Hepatocyte (in vitro differentiated cells): ENCODE data around the gene CASKIN1. TPM values are rescaled to one million over a fixed set of nuclear protein-coding genes. Genes with fewer than 3 reads are reported as not detected.

ENCODE experiments used
- DNase-seq: peaks from one replicate; pipeline ENCODE4 v3.0.0-alpha.2; 2016; ENCODE audit warnings: low spot score
- H2AFZ ChIP-seq: fragments of 200-600 bp; sonication (generic); 2 replicates; pipeline ENCODE4 v1.6.0; 2016; ENCODE audit warnings: antibody characterized with exemption, mild to moderate bottlenecking
- H3K27ac ChIP-seq: fragments of 200-600 bp; sonication (generic); 2 replicates; pipeline ENCODE4 v1.5.1; 2016; ENCODE audit warnings: mild to moderate bottlenecking
- H3K27me3 ChIP-seq: fragments of 200-600 bp; sonication (generic); 2 replicates; pipeline ENCODE4 v1.6.1; 2016
- H3K36me3 ChIP-seq: fragments of 200-600 bp; sonication (generic); replicated peaks from 2 replicates; pipeline ENCODE4 v1.5.1; 2016; ENCODE audit warnings: low read depth; ENCODE audit not compliant: insufficient read depth
- H3K4me1 ChIP-seq: fragments of 200-600 bp; sonication (generic); 2 replicates; pipeline ENCODE4 v1.5.1; 2016; ENCODE audit warnings: mild to moderate bottlenecking, moderate library complexity; ENCODE audit not compliant: insufficient read depth
- H3K4me2 ChIP-seq: fragments of 200-600 bp; sonication (generic); 2 replicates; pipeline ENCODE4 v1.6.0; 2016
- H3K4me3 ChIP-seq: fragments of 200-600 bp; sonication (generic); 2 replicates; pipeline ENCODE4 v1.5.1; 2016; ENCODE audit warnings: mild to moderate bottlenecking
- H3K79me2 ChIP-seq: fragments of 200-600 bp; sonication (generic); 2 replicates; pipeline ENCODE4 v1.6.0; 2017; ENCODE audit warnings: mild to moderate bottlenecking
- H3K9me2 ChIP-seq: fragments of 200-600 bp; sonication (generic); replicated peaks from 2 replicates; pipeline ENCODE4 v1.6.0; 2017; ENCODE audit warnings: mild to moderate bottlenecking; ENCODE audit not compliant: insufficient read depth
- H3K9me3 ChIP-seq: fragments of 200-600 bp; sonication (generic); 2 replicates; pipeline ENCODE4 v1.5.1; 2016; ENCODE audit warnings: low read depth, mild to moderate bottlenecking
- H4K20me1 ChIP-seq: fragments of 200-600 bp; sonication (generic); 2 replicates; pipeline ENCODE4 v1.6.0; 2016; ENCODE audit warnings: mild to moderate bottlenecking; ENCODE audit not compliant: insufficient read depth, poor library complexity, severe bottlenecking
- EZH2 ChIP-seq: fragments of 200-600 bp; sonication (generic); IDR thresholded peaks from 2 replicates; pipeline ENCODE4 v1.6.1; 2016; ENCODE audit warnings: antibody characterized with exemption, mild to moderate bottlenecking, borderline replicate concordance
- EZH2phosphoT487 ChIP-seq: fragments of 200-600 bp; sonication (generic); IDR thresholded peaks from one replicate; pipeline ENCODE4 v1.6.1; 2018; ENCODE audit warnings: antibody characterized with exemption, mild to moderate bottlenecking, low read depth, moderate library complexity; ENCODE audit not compliant: unreplicated experiment, severe bottlenecking
- WGBS: methylation state at CpG from one replicate; pipeline ENCODE4 v1.1.6; 2016; ENCODE audit warnings: low lambda C conversion rate; ENCODE audit errors: missing lambda C conversion rate; 5-methylcytosine and 5-hydroxymethylcytosine counted together
- polyA plus RNA-seq: library from polyadenylated mRNA; unstranded; fragments of >200 nt; fragmentation: Nextera tagmentation; extraction: Ambion mirVana; gene quantifications from 2 replicates; pipeline ENCODE4 v1.2.1, GENCODE V29; 2016
- total RNA-seq: library from RNA; depleted of rRNA; stranded (reverse); fragments of >200 nt; gene quantifications from 2 replicates; pipeline ENCODE4 v1.2.3, GENCODE V29; 2014
- TF ChIP-seq, protein P1 (sequence below): fragments of 200-600 bp; sonication (generic); IDR thresholded peaks from 2 replicates; pipeline ENCODE4 v1.5.1; 2016; ENCODE audit warnings: antibody characterized with exemption, mild to moderate bottlenecking; ENCODE audit not compliant: poor library complexity

The CASKIN1 gene
- total and polyA plus RNA-seq, 2 experiments from 2014 or later = 0.47 to 1.7 TPM

DNA sequence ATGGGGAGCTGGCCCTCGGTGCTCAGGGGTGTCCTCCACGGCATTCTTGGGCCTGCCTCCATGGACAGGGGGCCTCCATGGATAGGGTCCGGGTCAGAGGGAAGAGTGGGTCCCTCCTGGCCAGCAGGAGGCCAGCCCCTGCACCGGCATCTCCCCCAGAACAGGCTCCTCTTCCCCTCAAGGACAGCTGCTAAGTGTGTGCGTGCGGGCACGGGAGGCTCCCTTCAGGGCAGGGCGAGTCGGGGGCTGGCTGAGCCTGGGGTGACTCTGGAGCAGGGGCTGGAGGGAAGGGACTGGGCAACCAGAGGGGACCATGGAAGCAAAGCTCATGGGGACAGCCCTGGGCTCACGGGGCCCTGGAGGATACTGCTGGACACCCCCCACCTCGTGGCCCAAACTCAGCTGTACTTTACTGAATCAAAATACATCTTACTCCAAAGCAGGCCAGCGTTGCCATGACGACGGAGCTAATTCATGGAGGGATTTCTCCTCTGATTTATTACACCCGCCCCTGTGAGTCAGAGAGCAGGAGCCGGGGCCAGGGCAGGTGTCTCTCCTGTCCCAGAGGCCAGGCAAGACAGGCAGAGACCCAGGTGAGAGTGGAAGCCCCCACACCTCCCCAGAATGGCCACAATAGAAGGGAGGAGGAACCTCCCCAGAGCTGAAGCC lies 2.1 kb downstream of the CASKIN1 start:
- no peaks in the 10 kb centered on the region for H3K79me2 ChIP-seq
- 74% methylated on average over 16 of the region's 16 CpGs for WGBS
- TF ChIP-seq EZH2phosphoT487 (no peak), EZH2 (no peak)
- TF ChIP-seq, protein P1, sequence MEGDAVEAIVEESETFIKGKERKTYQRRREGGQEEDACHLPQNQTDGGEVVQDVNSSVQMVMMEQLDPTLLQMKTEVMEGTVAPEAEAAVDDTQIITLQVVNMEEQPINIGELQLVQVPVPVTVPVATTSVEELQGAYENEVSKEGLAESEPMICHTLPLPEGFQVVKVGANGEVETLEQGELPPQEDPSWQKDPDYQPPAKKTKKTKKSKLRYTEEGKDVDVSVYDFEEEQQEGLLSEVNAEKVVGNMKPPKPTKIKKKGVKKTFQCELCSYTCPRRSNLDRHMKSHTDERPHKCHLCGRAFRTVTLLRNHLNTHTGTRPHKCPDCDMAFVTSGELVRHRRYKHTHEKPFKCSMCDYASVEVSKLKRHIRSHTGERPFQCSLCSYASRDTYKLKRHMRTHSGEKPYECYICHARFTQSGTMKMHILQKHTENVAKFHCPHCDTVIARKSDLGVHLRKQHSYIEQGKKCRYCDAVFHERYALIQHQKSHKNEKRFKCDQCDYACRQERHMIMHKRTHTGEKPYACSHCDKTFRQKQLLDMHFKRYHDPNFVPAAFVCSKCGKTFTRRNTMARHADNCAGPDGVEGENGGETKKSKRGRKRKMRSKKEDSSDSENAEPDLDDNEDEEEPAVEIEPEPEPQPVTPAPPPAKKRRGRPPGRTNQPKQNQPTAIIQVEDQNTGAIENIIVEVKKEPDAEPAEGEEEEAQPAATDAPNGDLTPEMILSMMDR = no peak
- no peak overlapping the region for H2AFZ ChIP-seq
- no peak overlapping the region for H3K4me2 ChIP-seq
- peaks cover 23% of the 10 kb centered on the region for H3K27me3 ChIP-seq
- H3K9me2 ChIP-seq = no peaks in the 10 kb centered on the region
- H3K9me3 ChIP-seq = no peaks in the 10 kb centered on the region
- no peak overlapping the region for H3K4me3 ChIP-seq
- H4K20me1 ChIP-seq = no peaks in the 10 kb centered on the region
- peak; percentile 70 for DNase-seq
- H3K4me1 ChIP-seq = peaks cover 10% of the 10 kb centered on the region
- no peak overlapping the region for H3K27ac ChIP-seq
- H3K36me3 ChIP-seq = no peaks in the 10 kb centered on the region

DNA sequence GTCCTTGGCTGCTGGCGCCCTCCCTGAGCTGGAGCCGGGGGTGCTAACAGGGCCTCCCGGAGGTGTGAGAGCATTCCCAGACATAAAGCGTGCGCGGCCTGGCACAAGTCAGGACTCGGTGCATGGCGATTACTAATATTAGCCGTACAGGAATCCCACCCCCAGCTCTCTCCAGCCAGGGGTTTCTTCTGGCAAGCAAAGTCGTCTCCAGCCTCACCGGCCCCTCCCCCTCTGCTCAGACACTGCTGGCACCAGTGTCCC lies 5.0 kb downstream of the CASKIN1 start:
- no peak overlapping the region for H3K4me2 ChIP-seq

DNA sequence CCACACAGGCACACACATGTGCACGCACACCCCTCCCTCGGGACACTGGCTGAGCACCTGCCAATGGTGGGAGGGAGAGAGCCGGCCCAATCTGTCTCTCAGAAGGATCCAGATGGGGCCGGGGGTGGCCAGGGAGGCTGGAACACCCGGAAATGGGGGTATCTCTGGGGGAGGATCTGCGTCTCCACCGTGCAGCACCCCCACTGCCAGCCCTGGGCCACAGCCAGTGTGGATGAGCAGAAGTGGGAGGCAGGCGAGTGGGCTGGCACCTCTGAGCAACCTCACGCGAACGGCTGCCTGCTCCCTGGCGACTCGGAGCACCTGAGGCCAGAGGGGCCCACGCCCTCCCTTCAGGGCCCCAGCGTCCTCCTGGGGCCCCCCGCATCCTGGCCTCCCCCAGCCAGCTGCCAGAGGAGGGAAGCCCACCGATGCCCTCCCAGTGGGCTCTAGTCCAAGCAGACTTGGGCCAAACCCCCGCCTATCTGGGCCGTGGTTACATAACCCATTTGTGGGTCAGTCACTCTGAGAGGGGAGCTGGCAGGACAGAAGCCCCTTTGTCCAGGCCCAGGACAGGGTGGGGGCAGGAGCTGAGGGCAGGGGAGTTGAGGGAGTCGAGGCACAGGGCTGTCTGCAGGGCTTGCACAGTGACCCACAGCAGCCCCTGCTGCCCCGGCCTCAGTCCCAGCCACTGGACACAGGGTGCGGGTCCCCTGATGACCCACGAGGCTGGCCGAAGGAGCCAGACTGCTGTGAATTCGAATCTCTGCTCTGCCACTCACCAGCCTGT lies 5.6 kb downstream of the CASKIN1 start:
- no peak overlapping the region for H3K27ac ChIP-seq
- DNase-seq = no peak
- no peaks in the 10 kb centered on the region for H3K9me2 ChIP-seq
- H3K4me3 ChIP-seq = no peak overlapping the region
- peaks cover 10% of the 10 kb centered on the region for H3K4me1 ChIP-seq
- H3K79me2 ChIP-seq = no peaks in the 10 kb centered on the region
- peaks cover 5% of the 10 kb centered on the region for H3K27me3 ChIP-seq
- no peaks in the 10 kb centered on the region for H4K20me1 ChIP-seq
- 94% methylated on average over 23 of the region's 25 CpGs for WGBS
- no peak overlapping the region for H3K4me2 ChIP-seq
- TF ChIP-seq EZH2phosphoT487 (no peak), EZH2 (no peak)
- TF ChIP-seq, protein P1 = no peak
- no peaks in the 10 kb centered on the region for H3K36me3 ChIP-seq
- H3K9me3 ChIP-seq = no peaks in the 10 kb centered on the region
- H2AFZ ChIP-seq = no peak overlapping the region

More for the DNA sequence above, 5.0 kb downstream of the CASKIN1 start:
- Histone ChIP-seq H3K9me3 (no peaks in the 10 kb centered on the region), H2AFZ (no peak overlapping the region), H3K27me3 (peaks cover 5% of the 10 kb centered on the region), H4K20me1 (no peaks in the 10 kb centered on the region), H3K9me2 (no peaks in the 10 kb centered on the region), H3K4me1 (peaks cover 10% of the 10 kb centered on the region), H3K27ac (no peak overlapping the region), H3K36me3 (no peaks in the 10 kb centered on the region), H3K79me2 (no peaks in the 10 kb centered on the region), H3K4me3 (no peak overlapping the region)
- no peak for DNase-seq
- TF ChIP-seq, protein P1 = no peak
- TF ChIP-seq EZH2 (no peak), EZH2phosphoT487 (no peak)
- WGBS = 91% methylated on average over 11 of the region's 11 CpGs
